GM18873 (cell line): ENCODE data around the gene ADAMTS17.

ENCODE experiments used
- ATAC-seq: cut with Tn5 transposase; IDR thresholded peaks from one replicate; pipeline ENCODE4 v1.9.1; 2021; ENCODE audit warnings: mild to moderate bottlenecking, moderate library complexity, moderate number of reproducible peaks; ENCODE audit not compliant: unreplicated experiment, low FRiP score

The ADAMTS17 gene

GRCh38 chr15:100311833-100312476 is 29.8 kb downstream of the ADAMTS17 start:
- ATAC-seq, result no peak

- ATAC-seq, result no peak
These were observed 30.6 kb downstream of the ADAMTS17 start for GRCh38 chr15:100311154-100311625.

GRCh38 chr15:100310513-100311153 is 31.1 kb downstream of the ADAMTS17 start:
- no peak for ATAC-seq

GRCh38 chr15:100310041-100310405 is 31.8 kb downstream of the ADAMTS17 start:
- ATAC-seq, result no peak

- no peak for ATAC-seq
These were observed 32.4 kb downstream of the ADAMTS17 start for GRCh38 chr15:100309109-100310040.

GRCh38 chr15:100308608-100309007 is 33.2 kb downstream of the ADAMTS17 start:
- no peak for ATAC-seq

GRCh38 chr15:100308213-100308600 is 33.6 kb downstream of the ADAMTS17 start:
- no peak for ATAC-seq

- no peak for ATAC-seq
These were observed 34.2 kb downstream of the ADAMTS17 start for GRCh38 chr15:100307241-100308212.

- ATAC-seq, result no peak
These were observed 35.7 kb downstream of the ADAMTS17 start for GRCh38 chr15:100306098-100306497.

- ATAC-seq, result no peak
These were observed 39.8 kb downstream of the ADAMTS17 start for GRCh38 chr15:100301910-100302431.

GRCh38 chr15:100298257-100298656 is 43.5 kb downstream of the ADAMTS17 start:
- no peak for ATAC-seq

- ATAC-seq, result no peak
These were observed 44.0 kb downstream of the ADAMTS17 start for GRCh38 chr15:100297812-100298211.

- ATAC-seq, result no peak
These were observed 45.7 kb downstream of the ADAMTS17 start for GRCh38 chr15:100295939-100296565.

GRCh38 chr15:100292010-100292409 is 49.8 kb downstream of the ADAMTS17 start:
- no peak for ATAC-seq

- no peak for ATAC-seq
These were observed 50.7 kb downstream of the ADAMTS17 start for GRCh38 chr15:100291106-100291505.

- no peak for ATAC-seq
These were observed 56.0 kb downstream of the ADAMTS17 start for GRCh38 chr15:100285641-100286295.

GRCh38 chr15:100284701-100285100 is 57.1 kb downstream of the ADAMTS17 start:
- no peak for ATAC-seq

GRCh38 chr15:100284191-100284590 is 57.6 kb downstream of the ADAMTS17 start:
- ATAC-seq, result no peak
